ENCODE results near the gene ARHGAP42.
"Not testable (repeated sequence)": the region's sequence is repeated elsewhere in the genome, so short reads cannot be mapped to it uniquely, and the experiment has no call there.

Gene ARHGAP42

GRCh38 chr11:100889758-100890157 is 202.7 kb downstream of the ARHGAP42 start:
- H2AFZ ChIP-seq (ENCODE audit: low read length, unreplicated experiment): no peak overlapping the region
- no peaks in the 10 kb centered on the region for H3K27me3 ChIP-seq (ENCODE audit: insufficient read depth, low read length)
- H3K79me2 ChIP-seq (ENCODE audit: control insufficient read depth, insufficient read depth, low read length, unreplicated experiment): no peaks in the 10 kb centered on the region
- H3K27ac ChIP-seq (ENCODE audit: low read depth, low read length): no peak overlapping the region
- no peaks in the 10 kb centered on the region for H3K36me3 ChIP-seq (ENCODE audit: insufficient read depth, low read length)
- H3K4me1 ChIP-seq (ENCODE audit: control insufficient read depth, insufficient read depth, low read length, unreplicated experiment): peaks cover 4% of the 10 kb centered on the region
- no peak overlapping the region for H3K4me3 ChIP-seq (ENCODE audit: low read depth, low read length)

GRCh38 chr11:100890789-100891188 is 203.7 kb downstream of the ARHGAP42 start:
- peaks cover 4% of the 10 kb centered on the region for H3K4me1 ChIP-seq (ENCODE audit: control insufficient read depth, insufficient read depth, low read length, unreplicated experiment)
- H3K79me2 ChIP-seq (ENCODE audit: control insufficient read depth, insufficient read depth, low read length, unreplicated experiment): no peaks in the 10 kb centered on the region
- no peak overlapping the region for H3K27ac ChIP-seq (ENCODE audit: low read depth, low read length)
- no peaks in the 10 kb centered on the region for H3K36me3 ChIP-seq (ENCODE audit: insufficient read depth, low read length)
- no peaks in the 10 kb centered on the region for H3K27me3 ChIP-seq (ENCODE audit: insufficient read depth, low read length)
- H3K4me3 ChIP-seq (ENCODE audit: low read depth, low read length): no peak overlapping the region
- H2AFZ ChIP-seq (ENCODE audit: low read length, unreplicated experiment): no peak overlapping the region

GRCh38 chr11:100892886-100893285 is 205.8 kb downstream of the ARHGAP42 start:
- H3K4me1 ChIP-seq (ENCODE audit: control insufficient read depth, insufficient read depth, low read length, unreplicated experiment): peaks cover 4% of the 10 kb centered on the region
- no peaks in the 10 kb centered on the region for H3K27me3 ChIP-seq (ENCODE audit: insufficient read depth, low read length)
- no peaks in the 10 kb centered on the region for H3K36me3 ChIP-seq (ENCODE audit: insufficient read depth, low read length)
- no peak overlapping the region for H3K4me3 ChIP-seq (ENCODE audit: low read depth, low read length)
- no peaks in the 10 kb centered on the region for H3K79me2 ChIP-seq (ENCODE audit: control insufficient read depth, insufficient read depth, low read length, unreplicated experiment)
- H3K27ac ChIP-seq (ENCODE audit: low read depth, low read length): no peak overlapping the region
- no peak overlapping the region for H2AFZ ChIP-seq (ENCODE audit: low read length, unreplicated experiment)

- Histone ChIP-seq H3K36me3 (ENCODE audit: insufficient read depth, low read length) (no peaks in the 10 kb centered on the region), H2AFZ (ENCODE audit: low read length, unreplicated experiment) (no peak overlapping the region), H3K4me1 (ENCODE audit: control insufficient read depth, insufficient read depth, low read length, unreplicated experiment) (peaks cover 4% of the 10 kb centered on the region), H3K79me2 (ENCODE audit: control insufficient read depth, insufficient read depth, low read length, unreplicated experiment) (no peaks in the 10 kb centered on the region), H3K27ac (ENCODE audit: low read depth, low read length) (no peak overlapping the region), H3K27me3 (ENCODE audit: insufficient read depth, low read length) (no peaks in the 10 kb centered on the region), H3K4me3 (ENCODE audit: low read depth, low read length) (no peak overlapping the region)
These were observed 208.4 kb downstream of the ARHGAP42 start for GRCh38 chr11:100895449-100895848.

GRCh38 chr11:100895976-100896375 is 208.9 kb downstream of the ARHGAP42 start:
- not testable (repeated sequence) for H3K4me3 ChIP-seq (ENCODE audit: low read depth, low read length); H3K36me3 ChIP-seq (ENCODE audit: insufficient read depth, low read length); H3K27me3 ChIP-seq (ENCODE audit: insufficient read depth, low read length); H2AFZ ChIP-seq (ENCODE audit: low read length, unreplicated experiment); H3K79me2 ChIP-seq (ENCODE audit: control insufficient read depth, insufficient read depth, low read length, unreplicated experiment); H3K27ac ChIP-seq (ENCODE audit: low read depth, low read length); H3K4me1 ChIP-seq (ENCODE audit: control insufficient read depth, insufficient read depth, low read length, unreplicated experiment)

GRCh38 chr11:100901471-100901870 is 214.4 kb downstream of the ARHGAP42 start:
- H3K4me3 ChIP-seq (ENCODE audit: low read depth, low read length); H3K36me3 ChIP-seq (ENCODE audit: insufficient read depth, low read length); H2AFZ ChIP-seq (ENCODE audit: low read length, unreplicated experiment); H3K27me3 ChIP-seq (ENCODE audit: insufficient read depth, low read length); H3K79me2 ChIP-seq (ENCODE audit: control insufficient read depth, insufficient read depth, low read length, unreplicated experiment); H3K27ac ChIP-seq (ENCODE audit: low read depth, low read length); H3K4me1 ChIP-seq (ENCODE audit: control insufficient read depth, insufficient read depth, low read length, unreplicated experiment): not testable (repeated sequence)

GRCh38 chr11:100902454-100903141 is 215.5 kb downstream of the ARHGAP42 start:
- no peak overlapping the region for H3K4me3 ChIP-seq (ENCODE audit: low read depth, low read length)

GRCh38 chr11:100903284-100903683 is 216.2 kb downstream of the ARHGAP42 start:
- Histone ChIP-seq H3K27me3 (ENCODE audit: insufficient read depth, low read length) (no peaks in the 10 kb centered on the region), H3K27ac (ENCODE audit: low read depth, low read length) (no peak overlapping the region), H3K4me3 (ENCODE audit: low read depth, low read length) (no peak overlapping the region), H3K36me3 (ENCODE audit: insufficient read depth, low read length) (no peaks in the 10 kb centered on the region), H3K79me2 (ENCODE audit: control insufficient read depth, insufficient read depth, low read length, unreplicated experiment) (no peaks in the 10 kb centered on the region), H3K4me1 (ENCODE audit: control insufficient read depth, insufficient read depth, low read length, unreplicated experiment) (no peaks in the 10 kb centered on the region), H2AFZ (ENCODE audit: low read length, unreplicated experiment) (no peak overlapping the region)

More at GRCh38 chr11:100902454-100903141, 215.5 kb downstream of the ARHGAP42 start:
- Histone ChIP-seq H3K27ac (ENCODE audit: low read depth, low read length) (no peak overlapping the region), H3K79me2 (ENCODE audit: control insufficient read depth, insufficient read depth, low read length, unreplicated experiment) (no peaks in the 10 kb centered on the region), H3K4me1 (ENCODE audit: control insufficient read depth, insufficient read depth, low read length, unreplicated experiment) (no peaks in the 10 kb centered on the region), H2AFZ (ENCODE audit: low read length, unreplicated experiment) (no peak overlapping the region), H3K27me3 (ENCODE audit: insufficient read depth, low read length) (no peaks in the 10 kb centered on the region), H3K36me3 (ENCODE audit: insufficient read depth, low read length) (no peaks in the 10 kb centered on the region)

GRCh38 chr11:100905684-100906083 is 218.6 kb downstream of the ARHGAP42 start:
- H3K27me3 ChIP-seq (ENCODE audit: insufficient read depth, low read length): no peaks in the 10 kb centered on the region
- H3K79me2 ChIP-seq (ENCODE audit: control insufficient read depth, insufficient read depth, low read length, unreplicated experiment): no peaks in the 10 kb centered on the region
- no peaks in the 10 kb centered on the region for H3K36me3 ChIP-seq (ENCODE audit: insufficient read depth, low read length)
- H3K4me3 ChIP-seq (ENCODE audit: low read depth, low read length): no peak overlapping the region
- no peak overlapping the region for H2AFZ ChIP-seq (ENCODE audit: low read length, unreplicated experiment)
- H3K27ac ChIP-seq (ENCODE audit: low read depth, low read length): no peak overlapping the region
- no peaks in the 10 kb centered on the region for H3K4me1 ChIP-seq (ENCODE audit: control insufficient read depth, insufficient read depth, low read length, unreplicated experiment)

GRCh38 chr11:100908746-100909145 is 221.7 kb downstream of the ARHGAP42 start:
- Histone ChIP-seq H3K36me3 (ENCODE audit: insufficient read depth, low read length) (no peaks in the 10 kb centered on the region), H3K4me1 (ENCODE audit: control insufficient read depth, insufficient read depth, low read length, unreplicated experiment) (no peaks in the 10 kb centered on the region), H2AFZ (ENCODE audit: low read length, unreplicated experiment) (no peak overlapping the region)

GRCh38 chr11:100910808-100911207 is 223.7 kb downstream of the ARHGAP42 start:
- no peaks in the 10 kb centered on the region for H3K79me2 ChIP-seq (ENCODE audit: control insufficient read depth, insufficient read depth, low read length, unreplicated experiment)
- H3K4me1 ChIP-seq (ENCODE audit: control insufficient read depth, insufficient read depth, low read length, unreplicated experiment): no peaks in the 10 kb centered on the region
- H2AFZ ChIP-seq (ENCODE audit: low read length, unreplicated experiment): no peak overlapping the region
- no peaks in the 10 kb centered on the region for H3K27me3 ChIP-seq (ENCODE audit: insufficient read depth, low read length)
- no peak overlapping the region for H3K4me3 ChIP-seq (ENCODE audit: low read depth, low read length)
- H3K36me3 ChIP-seq (ENCODE audit: insufficient read depth, low read length): no peaks in the 10 kb centered on the region
- H3K27ac ChIP-seq (ENCODE audit: low read depth, low read length): no peak overlapping the region

More at GRCh38 chr11:100908746-100909145, 221.7 kb downstream of the ARHGAP42 start:
- H3K27me3 ChIP-seq (ENCODE audit: insufficient read depth, low read length): no peaks in the 10 kb centered on the region
- no peak overlapping the region for H3K27ac ChIP-seq (ENCODE audit: low read depth, low read length)
- H3K4me3 ChIP-seq (ENCODE audit: low read depth, low read length): no peak overlapping the region
- no peaks in the 10 kb centered on the region for H3K79me2 ChIP-seq (ENCODE audit: control insufficient read depth, insufficient read depth, low read length, unreplicated experiment)

Data from ACC112 (cell line).